ENCODE measurements around the gene BICDL1.
"Not testable (repeated sequence)": the region's sequence is repeated elsewhere in the genome, so short reads cannot be mapped to it uniquely, and the experiment has no call there.

Gene BICDL1

DNA sequence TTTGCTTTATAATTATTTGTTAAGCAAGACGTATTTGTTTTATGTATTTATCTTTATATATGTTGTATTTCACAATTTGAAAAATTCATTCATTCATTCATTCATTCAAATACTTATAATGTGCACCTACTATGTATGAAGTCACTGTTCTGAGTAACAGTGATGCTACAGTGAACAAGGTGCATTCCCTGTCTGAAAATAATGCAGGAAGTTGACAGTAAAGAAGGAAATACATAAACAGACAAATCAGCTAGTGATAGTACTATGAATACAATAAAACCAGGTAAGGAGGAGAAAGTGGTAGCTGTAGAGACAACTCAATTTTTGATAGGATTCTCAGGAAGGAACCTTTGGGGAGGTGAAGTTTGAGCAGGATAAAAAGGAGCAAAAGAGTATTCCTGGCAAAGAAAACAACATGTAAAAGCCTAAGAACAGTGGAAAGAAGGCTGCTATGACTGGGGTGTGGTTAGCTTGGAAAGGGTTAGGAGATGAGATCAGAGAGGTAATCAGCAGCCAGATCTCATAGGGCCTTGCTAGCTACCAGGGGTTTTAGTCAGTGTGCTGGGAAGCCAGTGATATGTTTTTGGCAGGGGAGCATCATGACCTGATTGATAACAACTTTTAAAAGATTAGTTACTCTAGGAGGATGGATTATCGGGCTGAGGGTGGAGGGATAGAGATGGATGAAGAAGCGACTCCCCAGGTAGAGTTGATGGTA, 17.4 kb downstream of the BICDL1 start:
- DNase-seq, result peak in 1 of 2 experiments; percentile 49

DNA sequence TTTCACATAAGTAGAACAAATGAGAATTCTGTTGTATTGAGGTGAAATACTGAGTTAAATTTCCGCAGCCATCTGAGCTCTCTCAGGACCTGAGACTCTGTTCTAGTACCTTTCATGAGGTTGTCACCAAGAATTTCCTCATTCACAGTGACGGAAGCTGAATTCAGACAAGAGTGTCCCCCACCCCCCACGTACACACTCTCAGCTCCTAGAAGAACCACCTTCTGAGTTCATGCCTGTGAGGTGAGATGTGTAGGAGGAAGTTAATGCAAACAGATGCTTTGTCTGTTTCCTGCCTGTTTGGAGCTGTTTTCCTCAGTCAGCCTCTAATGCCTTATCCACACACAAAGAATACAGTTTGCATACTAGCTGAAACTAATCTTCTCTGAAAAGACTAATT, 18.2 kb downstream of the BICDL1 start:
- peak; percentile 66 to 77 for DNase-seq

DNA sequence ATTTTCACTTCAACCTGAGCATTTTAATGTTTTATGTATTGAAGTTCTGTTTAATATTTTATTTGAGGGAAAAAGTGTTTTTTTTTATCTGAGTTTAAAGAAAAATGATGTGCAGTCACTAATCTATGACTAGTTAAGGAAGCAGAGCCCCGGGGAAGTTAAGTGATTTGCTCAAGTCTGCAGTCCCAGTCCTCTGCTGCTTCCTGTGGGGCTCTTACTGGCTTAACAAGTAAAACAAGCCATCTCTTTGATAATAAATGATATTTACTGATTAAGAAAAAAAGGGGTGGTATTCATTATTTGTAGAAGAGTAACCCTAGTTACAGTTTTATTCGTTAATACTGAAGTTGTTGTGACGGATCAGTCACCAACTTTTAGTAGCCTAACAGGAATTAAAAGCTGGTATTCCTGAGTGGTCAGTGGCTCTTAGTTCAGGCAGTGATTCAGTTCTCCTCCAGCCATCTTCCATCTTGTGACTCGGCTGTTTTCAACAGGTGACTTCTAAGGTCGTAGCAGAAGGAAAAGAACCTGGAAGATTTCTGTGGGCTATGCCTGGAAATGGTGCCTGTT, 21.7 kb downstream of the BICDL1 start:
- no peak for DNase-seq

DNA sequence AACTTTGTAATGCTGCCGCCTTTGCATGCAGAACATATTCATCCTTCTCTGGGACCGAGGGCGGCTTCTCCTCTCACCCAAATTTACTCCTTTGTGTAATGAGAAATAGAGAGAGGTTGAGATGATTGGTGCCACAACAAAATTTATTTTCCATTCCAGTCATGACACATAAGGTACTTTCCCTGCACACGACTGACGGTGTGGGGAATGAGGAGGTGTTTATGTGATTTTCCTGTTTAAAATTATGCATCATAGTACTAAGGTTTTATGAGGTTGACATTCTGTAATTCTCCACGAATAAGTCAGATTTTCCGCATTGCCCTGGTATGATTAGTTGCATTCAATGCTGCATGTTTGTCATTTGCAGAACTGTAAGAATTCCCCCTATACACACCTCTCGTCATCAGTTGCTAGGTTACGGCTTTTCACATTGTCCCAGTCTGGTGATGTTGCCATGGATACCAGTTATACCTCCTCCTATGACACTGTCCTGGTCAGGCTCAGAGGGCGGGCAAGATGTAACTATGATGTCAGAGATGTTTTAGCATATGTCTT, 23.1 kb downstream of the BICDL1 start:
- DNase-seq, result peak; percentile 67 to 80

DNA sequence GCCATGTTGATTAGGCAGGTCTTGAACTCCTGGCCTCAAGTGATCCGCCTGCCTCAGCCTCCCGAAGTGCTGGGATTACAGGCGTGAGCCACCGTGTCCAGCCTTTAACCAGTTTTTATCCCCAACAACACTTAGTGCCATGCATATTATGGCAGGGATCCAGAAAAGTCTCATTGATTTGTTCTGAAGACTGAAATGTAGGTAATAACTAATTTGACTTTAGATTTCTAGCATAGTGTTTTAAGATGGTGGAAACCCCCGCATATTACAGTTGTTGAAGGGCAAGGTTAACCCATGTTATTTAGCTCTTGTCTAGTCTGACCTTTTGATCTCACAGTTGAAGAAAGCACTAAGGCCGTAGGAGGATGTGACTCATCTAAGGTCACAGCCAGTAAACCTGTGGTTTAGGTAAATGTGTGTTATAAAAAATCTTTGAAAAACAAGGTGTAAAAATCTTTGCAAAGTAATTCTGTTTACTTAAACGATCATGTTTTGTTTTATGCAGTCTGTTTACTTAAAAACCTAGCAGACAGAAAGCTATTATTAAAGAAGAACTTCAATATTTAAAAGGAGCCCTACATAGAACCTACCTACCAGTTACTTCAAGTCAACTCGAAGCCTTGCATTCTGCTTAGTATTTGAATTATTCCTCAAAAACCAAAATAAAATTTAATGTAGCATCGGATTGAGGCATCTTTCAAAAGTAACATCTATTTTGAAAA, 24.8 kb downstream of the BICDL1 start:
- DNase-seq, result peak in 1 of 2 experiments; percentile 42

DNA sequence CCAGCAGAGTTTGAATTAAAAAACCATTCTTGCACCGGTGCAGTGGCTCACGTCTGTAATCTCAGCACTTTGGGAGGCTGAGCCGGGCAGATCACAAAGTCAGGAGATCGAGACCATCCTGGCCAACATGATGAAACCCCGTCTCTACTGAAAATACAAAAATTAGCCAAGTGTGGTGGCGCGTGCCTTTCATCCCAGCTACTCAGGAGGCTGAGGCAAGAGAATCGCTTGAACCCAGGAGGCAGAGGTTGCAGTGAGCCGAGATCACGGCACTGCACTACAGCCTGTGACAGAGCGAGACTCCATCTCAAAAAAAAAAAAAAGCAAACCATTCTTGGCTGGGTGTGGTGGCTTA, 25.3 kb downstream of the BICDL1 start:
- DNase-seq, result peak in 1 of 2 experiments; percentile 31

DNA sequence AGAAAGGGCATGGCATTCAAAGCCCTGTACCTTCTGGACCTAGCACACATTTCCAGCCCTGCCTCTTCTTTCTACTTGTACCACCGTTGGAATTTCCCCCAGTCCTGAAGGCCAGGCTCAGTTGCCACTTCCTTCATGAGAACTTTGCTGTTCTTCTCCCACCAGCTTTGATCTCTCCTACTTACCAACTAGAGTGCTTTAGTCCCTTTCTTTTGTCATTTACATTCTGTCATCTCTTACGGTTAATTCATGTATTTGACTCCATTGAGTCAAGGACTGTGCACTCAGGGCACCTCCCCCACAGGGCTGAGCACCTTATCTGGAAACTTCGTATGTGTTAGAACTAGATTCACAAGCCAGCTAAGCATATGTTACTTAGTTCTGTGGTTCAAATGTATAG, 26.3 kb downstream of the BICDL1 start:
- peak; percentile 72 to 81 for DNase-seq

DNA sequence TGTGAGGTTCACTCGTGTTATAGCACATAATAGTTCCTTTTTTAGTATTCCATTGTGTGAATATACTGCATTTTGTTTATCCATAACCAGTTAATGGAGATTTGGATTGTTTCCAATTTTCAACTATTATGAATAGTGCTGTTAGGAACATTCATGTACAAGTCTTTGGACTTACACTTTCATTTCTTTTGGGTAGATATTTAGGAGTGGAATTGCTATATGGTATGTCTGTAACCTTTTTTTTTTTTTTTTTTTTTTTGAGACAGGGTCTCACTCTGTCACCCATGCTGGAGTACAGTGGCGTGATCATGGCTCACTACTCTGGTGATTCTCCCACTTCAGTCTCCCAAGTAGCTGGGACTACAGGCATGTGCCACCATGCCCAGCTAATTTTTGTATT, 27.2 kb downstream of the BICDL1 start:
- DNase-seq, result not testable (repeated sequence)

DNA sequence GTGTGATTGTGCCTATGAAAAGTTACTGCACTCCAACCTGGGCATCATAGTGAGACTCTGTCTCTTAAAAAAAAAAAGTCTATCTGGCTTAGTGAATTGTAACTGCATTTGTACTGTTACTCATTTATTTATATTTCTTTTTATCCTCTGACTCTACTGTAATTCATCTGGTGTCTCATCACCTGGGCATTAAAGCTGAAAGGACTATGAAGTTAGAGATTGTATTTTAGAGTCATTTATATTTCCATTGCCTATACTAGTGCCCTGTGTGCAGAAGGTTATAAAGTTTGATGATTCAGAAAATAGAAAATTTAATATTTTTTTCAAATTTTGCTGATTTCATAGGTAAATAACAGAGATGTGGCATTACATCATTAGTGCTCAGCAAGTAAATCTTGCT, 30.2 kb downstream of the BICDL1 start:
- no peak for DNase-seq

DNA sequence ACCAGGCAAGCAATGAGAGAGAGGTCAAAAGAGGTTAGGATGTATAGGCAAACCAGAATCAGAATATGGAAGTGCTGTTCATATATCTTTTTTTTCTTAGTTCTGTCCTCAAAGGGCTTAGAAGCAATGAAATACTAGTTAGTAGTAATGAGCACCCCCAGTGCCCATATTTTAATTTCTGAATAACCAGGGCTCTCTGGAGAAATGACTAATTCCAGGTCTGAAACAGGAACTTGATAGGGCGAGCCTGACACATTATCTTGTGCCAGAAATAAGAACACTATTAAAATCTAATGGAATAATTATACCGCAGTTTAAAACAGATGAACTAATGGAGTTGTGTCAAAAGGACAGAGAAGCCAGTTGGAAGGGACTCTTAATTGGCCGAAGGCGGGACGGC, 30.9 kb downstream of the BICDL1 start:
- DNase-seq, result no peak

DNA sequence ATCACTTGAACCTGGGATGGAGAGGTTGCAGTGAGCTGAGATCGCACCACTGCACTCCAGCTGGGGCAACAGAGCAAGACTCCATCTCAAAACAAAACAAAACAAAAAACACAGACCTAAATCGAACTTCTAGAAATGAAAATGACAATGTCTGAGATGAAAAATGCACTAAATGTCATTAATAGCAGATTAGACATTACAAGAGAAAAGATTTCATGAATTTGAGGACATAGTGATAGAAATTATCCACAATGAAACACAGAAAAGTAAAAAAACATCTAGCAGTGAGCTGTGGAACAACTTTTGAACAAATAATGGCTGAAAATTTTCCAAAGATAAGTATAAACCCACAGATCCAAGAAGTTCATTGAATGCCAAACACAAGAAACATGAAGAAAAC, 35.2 kb downstream of the BICDL1 start:
- no peak for DNase-seq

DNA sequence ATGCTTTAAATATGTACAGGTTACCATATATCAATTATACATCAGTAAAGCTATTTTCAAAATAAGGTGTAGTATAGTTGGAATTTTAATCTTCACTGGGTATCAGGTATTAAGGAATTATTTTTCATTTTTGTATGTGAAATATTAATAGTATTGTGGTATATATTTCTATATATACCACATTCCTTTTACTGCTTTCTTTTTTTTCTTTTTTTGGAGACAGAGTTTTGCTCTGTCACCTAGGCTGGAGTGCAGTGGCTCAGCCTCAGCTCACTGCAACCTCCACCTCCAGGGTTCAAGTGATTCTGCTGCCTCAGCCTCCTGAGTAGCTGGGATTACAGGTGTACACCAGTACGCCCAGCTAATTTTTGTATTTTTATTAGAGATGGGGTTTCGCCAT, 36.6 kb downstream of the BICDL1 start:
- no peak for DNase-seq

DNA sequence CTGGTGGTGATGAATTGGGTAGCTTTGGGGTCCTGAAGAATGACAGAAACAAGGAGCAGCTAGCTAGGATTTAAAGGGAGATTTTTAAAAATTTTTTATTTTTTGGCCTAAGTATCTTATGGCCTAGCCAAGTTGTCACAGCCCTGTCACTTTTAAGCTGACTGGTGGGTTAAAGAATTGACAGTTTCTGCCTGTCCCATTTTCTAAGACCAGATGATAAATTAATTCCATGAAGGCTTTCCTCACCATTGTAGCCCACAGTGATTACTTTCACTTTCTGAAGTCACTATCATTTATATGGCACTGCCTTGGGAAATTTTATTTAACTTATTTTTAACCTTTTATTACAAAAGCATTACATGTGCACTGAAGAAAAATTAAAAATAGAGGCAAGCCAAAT, 43.2 kb downstream of the BICDL1 start:
- DNase-seq, result no peak

DNA sequence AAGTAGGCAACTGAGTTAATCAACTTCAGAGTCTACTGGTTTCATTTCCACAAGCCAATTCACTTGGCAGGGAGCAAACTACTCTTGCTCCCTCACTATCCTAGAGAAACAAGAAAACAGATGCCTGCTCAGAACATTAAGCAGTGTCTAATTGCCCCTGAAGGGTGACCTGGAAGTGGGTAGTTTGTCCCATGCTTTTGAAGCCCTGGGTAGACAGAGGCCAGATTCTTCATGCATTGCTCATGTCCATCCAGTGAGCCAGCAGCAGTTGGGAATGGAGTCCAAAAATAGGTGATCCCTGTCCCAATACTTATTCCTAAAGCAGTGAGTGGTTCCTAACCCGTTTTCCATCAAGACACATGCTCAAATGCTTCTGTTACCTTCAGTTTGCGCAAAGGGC, 48.8 kb downstream of the BICDL1 start:
- no peak for DNase-seq

DNA sequence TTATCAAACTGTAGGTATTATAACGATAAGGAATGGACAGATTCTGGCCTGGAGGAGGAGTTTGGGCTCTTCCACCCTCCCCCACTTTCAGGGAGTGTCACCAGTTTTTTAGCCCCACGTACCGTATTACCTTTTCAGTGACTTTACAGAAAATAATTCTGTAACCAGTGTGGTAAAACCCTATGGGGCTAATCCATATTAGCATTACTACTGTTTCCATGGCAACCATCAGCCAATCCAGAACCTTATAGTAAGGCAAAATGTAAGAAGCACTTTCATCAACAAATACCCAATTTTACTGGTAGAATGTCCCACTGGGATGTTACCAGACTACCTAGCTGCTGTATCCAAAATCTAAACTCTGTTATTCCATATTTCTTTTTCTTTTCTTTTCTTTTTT, 50.7 kb downstream of the BICDL1 start:
- no peak for DNase-seq

DNA sequence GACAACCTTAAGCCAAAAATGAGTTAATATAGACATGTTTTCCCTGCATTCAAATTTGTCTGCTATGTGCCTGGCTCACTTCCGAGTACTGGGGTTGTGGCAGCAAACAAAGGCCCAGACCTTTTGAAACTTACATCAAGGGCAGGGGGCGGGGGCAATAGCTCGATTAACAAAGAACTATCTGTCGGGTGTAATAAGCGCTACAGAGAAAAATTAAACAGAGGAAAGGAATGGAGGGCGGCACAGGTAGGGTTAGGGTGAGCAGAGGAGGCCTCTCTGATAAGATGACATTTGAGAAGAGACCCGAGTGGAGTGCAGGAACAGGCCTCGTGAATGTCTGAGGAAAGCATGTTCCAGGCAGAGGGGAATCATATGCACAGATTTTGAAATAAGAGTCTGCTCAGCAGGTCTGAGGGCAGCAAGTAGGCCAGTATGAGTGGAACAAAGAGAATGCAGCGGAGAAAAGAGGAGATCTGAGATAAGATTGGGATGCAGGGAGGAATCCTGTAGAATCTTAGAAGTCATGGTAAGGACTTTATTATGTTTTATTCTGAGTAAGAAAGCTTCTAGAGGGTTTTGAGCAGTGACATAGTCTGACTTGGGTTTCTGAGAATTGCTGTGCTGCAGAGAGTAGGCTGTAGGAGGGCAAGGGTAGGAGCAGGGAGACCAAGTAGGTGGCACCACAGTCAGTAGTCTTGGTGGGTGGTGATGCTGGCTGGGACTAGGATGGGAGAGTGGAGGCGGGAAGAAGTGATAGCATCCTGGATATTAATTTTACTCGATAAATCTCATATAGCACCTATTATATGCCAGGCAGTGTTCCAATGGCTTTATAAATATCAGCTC, 52.6 kb downstream of the BICDL1 start:
- DNase-seq, result peak in 1 of 2 experiments; percentile 13

DNA sequence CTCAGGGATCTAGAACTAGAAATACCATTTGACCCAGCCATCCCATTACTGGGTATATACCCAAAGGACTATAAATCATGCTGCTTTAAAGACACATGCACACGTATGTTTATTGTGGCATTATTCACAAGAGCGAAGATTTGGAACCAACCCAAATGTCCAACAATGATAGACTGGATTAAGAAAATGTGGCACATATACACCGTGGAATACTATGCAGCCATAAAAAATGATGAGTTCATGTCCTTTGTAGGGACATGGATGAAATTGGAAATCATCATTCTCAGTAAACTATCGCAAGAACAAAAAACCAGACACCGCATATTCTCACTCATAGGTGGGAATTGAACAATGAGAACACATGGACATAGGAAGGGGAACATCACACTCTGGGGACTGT, 56.3 kb downstream of the BICDL1 start:
- DNase-seq, result not testable (repeated sequence)

DNA sequence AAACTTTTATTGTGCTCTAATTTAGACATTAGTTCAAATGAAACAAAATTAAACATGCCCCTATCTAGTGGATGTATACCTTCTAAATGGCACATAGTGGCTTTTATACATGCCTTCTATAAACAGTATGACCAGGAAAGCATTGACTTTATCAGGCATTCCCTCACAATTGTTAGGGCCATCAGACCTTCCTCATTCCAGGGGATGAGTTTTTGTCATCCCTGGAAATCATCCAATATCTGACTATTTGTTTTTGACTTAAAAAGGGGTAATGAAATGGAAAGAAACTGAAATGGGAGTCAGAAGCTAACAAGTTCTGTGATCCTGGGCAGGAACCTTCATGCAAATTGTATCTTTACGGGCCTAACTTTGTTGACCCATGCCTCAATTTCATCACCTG, 58.0 kb downstream of the BICDL1 start:
- no peak for DNase-seq

DNA sequence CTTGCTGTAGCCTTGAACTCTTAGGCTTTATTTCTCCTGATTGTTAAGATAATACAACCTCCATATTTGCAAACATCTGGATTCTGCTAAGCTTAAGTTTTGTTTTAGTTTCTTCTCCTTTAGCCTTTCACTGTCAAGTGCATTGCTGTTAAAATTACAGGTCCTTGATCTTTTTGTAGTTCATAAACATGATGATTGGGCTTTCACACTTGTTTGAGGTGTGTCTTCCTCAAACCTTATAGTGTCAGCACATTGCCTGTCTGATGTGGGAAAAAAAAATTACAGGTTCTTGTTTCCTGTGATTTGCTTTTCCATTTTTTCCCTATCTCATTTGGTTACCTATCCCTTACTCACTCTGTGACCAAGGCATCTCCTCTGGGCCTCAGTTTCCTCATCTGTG, 59.2 kb downstream of the BICDL1 start:
- DNase-seq, result no peak

DNA sequence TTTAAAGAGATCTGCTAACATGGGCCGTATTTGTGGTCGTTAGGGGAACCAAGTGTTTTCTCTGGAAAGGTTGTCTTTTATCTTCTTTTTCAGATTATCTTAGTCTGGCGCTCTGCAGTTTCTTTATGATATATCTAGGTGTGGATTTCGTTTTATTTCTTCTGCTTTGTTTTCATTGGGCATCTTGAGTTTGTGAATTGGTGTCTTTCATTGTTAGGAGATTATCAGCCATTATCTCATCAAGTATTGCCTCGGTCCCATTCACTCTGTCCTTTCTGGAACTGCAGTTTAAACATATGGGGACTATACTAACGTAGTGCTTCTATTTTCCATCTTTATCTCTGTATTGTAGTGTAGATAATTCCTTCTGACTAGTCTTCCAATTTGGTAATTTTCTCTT, 60.4 kb downstream of the BICDL1 start:
- no peak for DNase-seq

DNA sequence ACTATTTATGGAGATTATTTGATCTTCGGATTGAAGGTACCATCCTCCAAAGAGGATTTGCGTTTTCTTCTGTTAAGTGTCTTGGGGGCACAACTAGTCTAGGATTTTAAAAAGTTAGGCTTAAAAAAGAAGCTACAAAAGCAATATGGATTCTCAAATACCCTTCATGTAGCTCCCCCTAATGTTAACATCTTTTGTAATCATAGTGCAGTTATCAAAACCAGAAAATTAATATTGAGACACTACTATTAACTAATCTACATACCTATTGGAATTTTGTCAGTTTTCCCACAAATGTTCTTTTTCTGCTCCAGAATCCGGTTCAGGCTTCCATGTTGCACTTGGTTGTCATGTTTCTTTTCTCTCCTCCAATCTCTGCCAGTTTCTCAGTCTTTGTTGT, 62.5 kb downstream of the BICDL1 start:
- DNase-seq, result no peak

DNA sequence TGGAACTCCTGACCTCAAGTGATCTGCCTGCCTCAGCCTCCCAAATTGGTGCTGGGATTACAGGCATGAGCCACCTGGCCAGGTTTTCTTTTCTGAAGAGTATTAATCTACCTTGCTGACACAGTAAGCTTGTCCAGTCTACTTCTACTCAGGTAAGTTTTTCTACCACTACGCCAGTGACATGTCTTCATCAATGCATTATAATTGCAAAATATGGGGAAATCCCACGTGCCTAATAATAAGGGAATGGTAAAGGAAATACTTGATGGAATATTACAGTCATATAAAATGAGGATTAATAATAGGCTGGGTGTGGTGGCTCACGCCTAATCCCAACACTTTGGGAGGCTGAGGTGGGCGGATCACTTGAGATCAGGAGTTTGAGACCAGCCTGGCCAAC, 65.3 kb downstream of the BICDL1 start:
- DNase-seq, result no peak
